Spinal cord (tissue), 10 donors: Measurements from ENCODE around the gene NAA80. TPM values are rescaled to one million over a fixed set of nuclear protein-coding genes. Genes with fewer than 3 reads are reported as not detected.
A peak's percentile ranks its signal among the peaks of the same experiment; 100 is the strongest.
"Not testable (repeated sequence)": the region's sequence is repeated elsewhere in the genome, so short reads cannot be mapped to it uniquely, and the experiment has no call there.

ENCODE experiments used
- DNase-seq, 6 donors: peaks; one replicate each; pipeline versions ENCODE4 v3.0.0 to v3.0.0-alpha.2; 2013 to 2015; ENCODE audit warnings: low spot score in 6 of 6, low read depth in 4 of 6
- H3K27ac ChIP-seq: one replicate; pipeline ENCODE4 v1.5.1; 2013; ENCODE audit warnings: low read depth, low read length, control low read depth
- H3K27me3 ChIP-seq: one replicate; pipeline ENCODE4 v1.6.1; 2013; ENCODE audit warnings: low read length; ENCODE audit not compliant: control insufficient read depth, insufficient read depth
- H3K36me3 ChIP-seq: one replicate; pipeline ENCODE4 v1.6.1; 2013; ENCODE audit warnings: low read length; ENCODE audit not compliant: control insufficient read depth, insufficient read depth
- H3K4me1 ChIP-seq: one replicate; pipeline ENCODE4 v1.6.1; 2013; ENCODE audit warnings: low read length; ENCODE audit not compliant: control insufficient read depth, insufficient read depth
- H3K4me3 ChIP-seq: one replicate; pipeline ENCODE4 v1.5.1; 2013; ENCODE audit warnings: low read depth, low read length, control low read depth
- H3K9me3 ChIP-seq: one replicate; pipeline ENCODE4 v1.6.1; 2013; ENCODE audit warnings: low read length; ENCODE audit not compliant: control insufficient read depth, insufficient read depth
- WGBS: methylation state at CpG from one replicate; pipeline ENCODE4 v1.1.5; 2013; ENCODE audit warnings: missing lambda C conversion rate; ENCODE audit not compliant: insufficient coverage; 5-methylcytosine and 5-hydroxymethylcytosine counted together
- polyA plus RNA-seq, 2 donors: library from polyadenylated mRNA; unstranded; fragments of 120-200 nt; gene quantifications; one replicate each; pipeline ENCODE4 v1.2.1, GENCODE V29; 2013; ENCODE audit not compliant: insufficient read length in 2 of 2
- total RNA-seq, 2 donors: library from RNA; depleted of rRNA in 1 of 2; stranded (reverse); fragments of 120-200 nt in 1 of 2; fragments of >200 nt in 1 of 2; gene quantifications; one replicate each; pipeline versions ENCODE4 v1.2.3 to v1.2.4, GENCODE V29; 2013 to 2014
- donor health status: healthy.

NAA80 gene
- total and polyA plus RNA-seq, 4 donors, result 4.6 to 24.4 (median 13.5) TPM

DNA sequence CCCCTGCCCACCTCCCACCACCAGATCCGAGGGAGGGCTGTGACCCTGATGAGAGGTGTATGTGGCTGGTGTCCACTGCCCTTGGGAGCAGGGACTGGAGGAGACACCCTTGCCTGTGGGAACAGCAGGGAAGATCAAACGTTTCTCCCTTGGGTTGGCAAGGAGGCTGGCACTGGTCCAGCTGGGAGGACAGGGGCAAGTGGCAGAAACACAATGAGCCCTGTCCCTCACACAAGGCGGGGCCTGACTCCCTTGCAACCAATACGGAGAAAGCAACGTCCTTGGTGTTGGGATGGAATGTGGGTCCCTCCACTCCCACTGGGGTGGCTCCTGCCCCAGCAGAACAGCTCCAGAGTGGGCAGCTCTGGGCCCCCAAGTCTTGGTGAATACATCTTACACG, 18.1 kb upstream of the NAA80 start:
- no peak overlapping the region for H3K27ac ChIP-seq
- no peak for DNase-seq
- H3K9me3 ChIP-seq, result no peaks in the 10 kb centered on the region
- 29% methylated on average over 2 of the region's 6 CpGs for WGBS
- H3K4me3 ChIP-seq, result no peak overlapping the region
- H3K27me3 ChIP-seq, result no peaks in the 10 kb centered on the region
- H3K4me1 ChIP-seq, result peaks cover 49% of the 10 kb centered on the region
- H3K36me3 ChIP-seq, result peaks cover 59% of the 10 kb centered on the region

DNA sequence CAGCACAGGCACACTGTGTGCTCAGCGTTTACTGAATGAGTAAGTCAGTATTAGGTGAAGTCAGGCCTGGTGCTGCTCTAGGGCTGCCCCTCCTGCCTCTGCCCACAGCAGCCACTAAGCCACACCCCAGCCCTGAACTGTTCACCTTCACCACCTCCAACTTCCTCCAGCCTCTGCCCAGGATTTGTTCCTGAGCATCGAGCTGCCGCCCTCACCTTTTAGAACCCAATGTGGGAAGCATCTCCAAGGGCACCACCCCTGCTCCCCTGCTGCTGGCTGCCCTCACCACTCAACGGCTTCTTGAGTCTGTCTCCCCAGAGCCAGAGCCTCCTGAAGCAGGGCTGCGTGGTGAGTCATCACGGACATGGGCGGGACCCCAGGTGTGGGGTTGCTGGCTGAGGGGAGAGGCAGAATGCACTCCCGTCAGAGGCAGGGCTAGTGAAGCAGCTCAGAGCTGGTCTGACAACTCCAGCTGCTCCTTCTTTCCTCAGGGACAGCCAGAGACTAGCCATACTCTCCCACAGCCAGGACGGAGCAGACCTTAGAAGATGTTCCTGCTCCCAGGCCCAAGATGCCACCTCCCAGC, 17.5 kb upstream of the NAA80 start:
- Histone ChIP-seq H3K9me3 (no peaks in the 10 kb centered on the region), H3K27ac (no peak overlapping the region), H3K27me3 (no peaks in the 10 kb centered on the region), H3K36me3 (peaks cover 59% of the 10 kb centered on the region), H3K4me1 (peaks cover 43% of the 10 kb centered on the region), H3K4me3 (no peak overlapping the region)
- 89% methylated on average over 8 of the region's 9 CpGs for WGBS
- DNase-seq, result no peak

DNA sequence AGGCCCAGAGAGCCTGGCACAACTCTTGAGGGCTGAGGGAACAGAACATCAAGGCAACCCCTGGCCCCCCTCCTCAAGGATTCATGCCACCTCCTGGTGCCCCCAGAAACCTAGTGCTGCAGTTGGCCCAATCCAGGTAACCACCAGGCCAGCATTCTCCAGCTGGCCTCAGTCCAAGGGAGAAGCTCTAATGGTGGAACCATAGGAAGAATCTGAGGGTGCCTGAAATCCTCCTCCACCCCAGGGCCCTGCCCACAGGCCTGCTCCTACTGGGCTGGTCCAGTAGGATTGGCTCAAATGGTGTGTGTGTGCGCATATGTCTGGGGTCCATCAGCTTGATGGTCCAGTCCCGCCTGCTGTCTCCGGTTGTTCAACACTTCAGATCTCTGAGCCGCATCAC, 15.6 kb upstream of the NAA80 start:
- 100% methylated on average over 1 of the region's 4 CpGs for WGBS
- H3K9me3 ChIP-seq, result no peaks in the 10 kb centered on the region
- H3K27ac ChIP-seq, result no peak overlapping the region
- no peaks in the 10 kb centered on the region for H3K27me3 ChIP-seq
- peaks cover 31% of the 10 kb centered on the region for H3K4me1 ChIP-seq
- no peak for DNase-seq
- no peak overlapping the region for H3K4me3 ChIP-seq
- H3K36me3 ChIP-seq, result peaks cover 56% of the 10 kb centered on the region

DNA sequence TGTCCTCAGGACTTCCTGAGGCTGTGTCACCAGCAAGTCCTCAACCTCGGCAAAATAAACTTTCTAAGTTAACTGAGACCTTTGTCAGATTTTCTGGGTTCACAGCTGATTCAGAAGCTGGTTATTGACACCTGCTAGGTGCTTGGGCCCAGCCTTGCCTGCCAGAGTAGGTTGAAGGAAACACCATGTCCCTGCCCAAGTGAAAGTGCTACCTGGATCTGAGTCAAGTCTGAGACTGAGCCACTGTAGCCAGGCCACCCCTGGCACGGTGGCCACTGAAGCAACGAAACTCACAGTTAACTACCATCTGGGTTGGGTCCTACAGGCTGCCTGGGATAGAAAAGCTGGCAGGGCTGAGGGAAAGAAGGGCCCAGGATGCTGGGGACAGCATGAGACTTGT, 15.1 kb upstream of the NAA80 start:
- Histone ChIP-seq H3K4me1 (peaks cover 27% of the 10 kb centered on the region), H3K9me3 (no peaks in the 10 kb centered on the region), H3K27ac (no peak overlapping the region), H3K27me3 (no peaks in the 10 kb centered on the region), H3K36me3 (peaks cover 52% of the 10 kb centered on the region), H3K4me3 (no peak overlapping the region)
- no peak for DNase-seq
- 100% methylated on average over 1 of the region's 3 CpGs for WGBS

- H3K36me3 ChIP-seq, result peaks cover 29% of the 10 kb centered on the region
- no CpG with 5 or more reads among the region's 32 CpGs for whole genome bisulfite sequencing
Measured at GRCh38 chr3:50312041-50312440, 12.8 kb upstream of the NAA80 start.

GRCh38 chr3:50304601-50305000, 5.4 kb upstream of the NAA80 start:
- no peak for DNase-seq
- Histone ChIP-seq H3K27ac (no peak overlapping the region), H3K4me1 (peaks cover 37% of the 10 kb centered on the region), H3K36me3 (peaks cover 16% of the 10 kb centered on the region), H3K27me3 (no peaks in the 10 kb centered on the region), H3K4me3 (no peak overlapping the region), H3K9me3 (no peaks in the 10 kb centered on the region)

More at GRCh38 chr3:50312041-50312440, 12.8 kb upstream of the NAA80 start:
- DNase-seq, H3K4me3 ChIP-seq, H3K27me3 ChIP-seq, H3K4me1 ChIP-seq, H3K27ac ChIP-seq, H3K9me3 ChIP-seq: not testable (repeated sequence)

DNA sequence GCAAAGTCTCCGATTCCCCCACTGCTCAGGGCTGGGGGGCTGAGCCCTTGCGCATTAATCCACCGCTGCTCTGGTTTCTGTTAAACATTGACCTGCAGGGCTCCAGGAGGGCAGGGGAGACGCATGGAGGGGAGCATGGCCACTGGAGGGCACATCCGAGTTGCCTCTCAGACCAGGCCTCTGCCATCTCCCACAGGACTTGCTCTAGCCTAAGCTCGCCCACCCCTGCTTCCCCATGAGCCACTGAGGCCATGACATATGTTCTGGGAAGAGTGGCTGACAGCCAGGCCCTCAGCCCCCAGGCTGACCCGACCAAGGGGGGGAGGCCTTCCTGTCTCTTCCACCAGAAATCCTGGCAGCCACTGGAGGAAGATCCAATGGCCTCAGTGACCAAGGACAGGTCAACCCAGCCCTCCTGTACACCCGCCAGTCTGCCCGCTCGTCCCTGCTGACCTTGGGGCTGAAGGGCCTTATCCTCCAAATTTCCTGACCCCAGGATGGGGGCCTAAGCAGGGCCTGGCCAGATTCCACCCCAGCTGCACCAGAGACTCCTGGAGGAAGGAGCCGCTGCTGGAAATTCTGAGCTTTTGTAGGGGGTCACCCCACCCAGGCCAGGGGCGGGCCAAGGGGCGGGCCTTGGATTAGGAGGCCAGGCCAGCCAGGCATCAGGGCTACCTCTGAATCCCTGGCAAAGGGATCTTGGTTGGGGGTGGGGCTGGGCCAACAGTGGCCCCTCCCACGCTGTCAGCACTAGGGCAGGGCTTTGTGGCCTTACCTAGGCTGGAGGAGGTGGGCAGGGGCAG, 4.0 kb upstream of the NAA80 start, which contains the start of gene HYAL1:
Gene HYAL1 (minus strand): TSS at position 562 of the 803 bp plus-strand sequence. CDS start 618 bp downstream, outside the sequence.
- WGBS, result 61% methylated on average over 14 of the region's 14 CpGs
- no peaks in the 10 kb centered on the region for H3K27me3 ChIP-seq
- no peak within 1 kb of the TSS for H3K4me3 ChIP-seq
- peaks cover 16% of the 10 kb centered on the region for H3K36me3 ChIP-seq
- no peak for DNase-seq
- H3K27ac ChIP-seq, result no peak within 1 kb of the TSS
- peaks cover 48% of the 10 kb centered on the region for H3K4me1 ChIP-seq
- no peaks in the 10 kb centered on the region for H3K9me3 ChIP-seq

- Histone ChIP-seq H3K9me3 (no peaks in the 10 kb centered on the region), H3K27ac (no peak overlapping the region), H3K4me1 (peaks cover 57% of the 10 kb centered on the region), H3K27me3 (no peaks in the 10 kb centered on the region), H3K36me3 (peaks cover 19% of the 10 kb centered on the region), H3K4me3 (no peak overlapping the region)
- 88% methylated on average over 32 of the region's 32 CpGs for WGBS
- DNase-seq, result no peak
Measured at GRCh38 chr3:50302095-50303012, 3.1 kb upstream of the NAA80 start.

GRCh38 chr3:50300681-50301254, 1.6 kb upstream of the NAA80 start:
- H3K27ac ChIP-seq, result peak overlapping the region; percentile 97
- peaks cover 59% of the 10 kb centered on the region for H3K4me1 ChIP-seq
- no peaks in the 10 kb centered on the region for H3K9me3 ChIP-seq
- 73% methylated on average over 6 of the region's 6 CpGs for WGBS
- DNase-seq, result no peak
- no peaks in the 10 kb centered on the region for H3K27me3 ChIP-seq
- no peak overlapping the region for H3K4me3 ChIP-seq
- peaks cover 30% of the 10 kb centered on the region for H3K36me3 ChIP-seq
